Measurements from ENCODE around the gene RPS15. TPM values are rescaled to one million over a fixed set of nuclear protein-coding genes. Genes with fewer than 3 reads are reported as not detected.

RPS15 gene
- total and polyA plus RNA-seq, 9 of the 15 experiments (the other 6 are each of a cell fraction or from before 2014, with no cell fraction given), result 605 to 2,791 (median 957) TPM

DNA sequence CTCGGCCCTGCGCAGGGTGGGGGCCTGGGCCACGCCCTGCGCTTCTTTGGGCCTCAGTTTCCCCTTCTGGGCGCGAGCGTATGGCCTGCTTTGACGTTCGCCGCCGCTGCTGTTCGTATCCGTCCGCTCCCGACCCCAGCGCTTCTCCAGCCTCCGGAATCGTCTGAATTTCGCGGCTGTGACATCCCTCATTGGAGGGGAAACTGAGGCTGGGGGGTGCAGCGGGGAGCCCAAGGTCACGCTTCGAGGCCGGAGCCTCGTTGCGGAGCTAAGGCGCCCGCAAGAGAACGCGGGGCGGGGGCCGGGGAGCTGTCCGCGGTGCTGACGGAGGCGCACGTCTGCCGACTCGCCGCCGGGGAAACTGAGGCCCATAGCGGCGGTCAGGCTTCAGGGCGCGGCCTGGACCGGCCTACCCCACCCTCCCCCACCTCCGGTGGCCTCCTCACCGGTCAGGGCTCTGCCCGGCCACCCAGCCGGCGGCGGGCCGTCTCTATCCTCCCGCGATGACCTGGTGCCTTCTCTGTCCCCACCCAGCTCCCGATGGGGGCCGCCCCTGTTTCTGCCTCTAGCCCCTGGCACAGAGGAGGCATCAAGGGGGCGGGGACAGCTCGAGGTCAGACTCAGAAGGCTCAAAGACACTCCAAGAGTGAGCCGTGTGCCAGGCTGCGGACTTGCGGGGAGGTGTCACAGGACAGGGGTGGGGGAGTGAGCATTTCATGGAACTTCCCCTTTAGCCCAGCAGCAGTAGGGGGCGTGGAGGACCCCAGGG, 8.7 kb downstream of the RPS15 start (continued):
- TF ChIP-seq, protein P1, sequence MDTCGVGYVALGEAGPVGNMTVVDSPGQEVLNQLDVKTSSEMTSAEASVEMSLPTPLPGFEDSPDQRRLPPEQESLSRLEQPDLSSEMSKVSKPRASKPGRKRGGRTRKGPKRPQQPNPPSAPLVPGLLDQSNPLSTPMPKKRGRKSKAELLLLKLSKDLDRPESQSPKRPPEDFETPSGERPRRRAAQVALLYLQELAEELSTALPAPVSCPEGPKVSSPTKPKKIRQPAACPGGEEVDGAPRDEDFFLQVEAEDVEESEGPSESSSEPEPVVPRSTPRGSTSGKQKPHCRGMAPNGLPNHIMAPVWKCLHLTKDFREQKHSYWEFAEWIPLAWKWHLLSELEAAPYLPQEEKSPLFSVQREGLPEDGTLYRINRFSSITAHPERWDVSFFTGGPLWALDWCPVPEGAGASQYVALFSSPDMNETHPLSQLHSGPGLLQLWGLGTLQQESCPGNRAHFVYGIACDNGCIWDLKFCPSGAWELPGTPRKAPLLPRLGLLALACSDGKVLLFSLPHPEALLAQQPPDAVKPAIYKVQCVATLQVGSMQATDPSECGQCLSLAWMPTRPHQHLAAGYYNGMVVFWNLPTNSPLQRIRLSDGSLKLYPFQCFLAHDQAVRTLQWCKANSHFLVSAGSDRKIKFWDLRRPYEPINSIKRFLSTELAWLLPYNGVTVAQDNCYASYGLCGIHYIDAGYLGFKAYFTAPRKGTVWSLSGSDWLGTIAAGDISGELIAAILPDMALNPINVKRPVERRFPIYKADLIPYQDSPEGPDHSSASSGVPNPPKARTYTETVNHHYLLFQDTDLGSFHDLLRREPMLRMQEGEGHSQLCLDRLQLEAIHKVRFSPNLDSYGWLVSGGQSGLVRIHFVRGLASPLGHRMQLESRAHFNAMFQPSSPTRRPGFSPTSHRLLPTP (IDR thresholded peaks at IDR 0.05; ENCODE audit: borderline replicate concordance, extremely low read depth, insufficient read length), result no peak
- TF ChIP-seq ZNF644 (tag; IDR thresholded peaks at IDR 0.05; ENCODE audit: low read depth) (no peak), ZNF263 (CRISPR knock-in tag; IDR thresholded peaks at IDR 0.05; ENCODE audit: borderline replicate concordance) (peak; percentile 25; the same call in 1 of the 2 replicates), ZNF41 (CRISPR knock-in tag; conservative IDR thresholded peaks at IDR 0.05) (no peak), CHCHD3 (CRISPR knock-in tag; IDR thresholded peaks at IDR 0.05) (no peak), MYC (IDR thresholded peaks at IDR 0.05; ENCODE audit: low read depth, low read length) (no peak), MYC (CRISPR knock-in tag; IDR thresholded peaks at IDR 0.05; ENCODE audit: borderline replicate concordance, low read depth) (no peak), EGR1 (conservative IDR thresholded peaks at IDR 0.05) (peak; percentile 32; the same call in 1 of the 2 replicates), SP1 (CRISPR knock-in tag; IDR thresholded peaks at IDR 0.05) (0 out of 2 replicates have a peak, but pooled peaks have one; percentile 35), NFIC (IDR thresholded peaks at IDR 0.05) (no peak), TEAD1 (CRISPR knock-in tag; IDR thresholded peaks at IDR 0.05) (peak in 1 of 2 experiments; percentile 45; a peak in 1 of 4 replicates), ZNF436 (CRISPR knock-in tag; IDR thresholded peaks at IDR 0.05) (no peak), ZNF668 (CRISPR knock-in tag; IDR thresholded peaks at IDR 0.05) (no peak), CBFB (CRISPR knock-in tag; IDR thresholded peaks at IDR 0.05) (0 out of 2 replicates have a peak, but pooled peaks have one; percentile 21), DACH1 (IDR thresholded peaks at IDR 0.05; ENCODE audit: partially characterized antibody) (no peak), CREM (IDR thresholded peaks at IDR 0.05; ENCODE audit: low read depth) (peak; percentile 31; the same call in 1 of the 2 replicates), ZNF444 (CRISPR knock-in tag; IDR thresholded peaks at IDR 0.05) (no peak), ZFX (CRISPR knock-in tag; IDR thresholded peaks at IDR 0.05) (peak; percentile 52), COPS2 (conservative IDR thresholded peaks at IDR 0.05) (no peak)
- TF ChIP-seq, protein P2, sequence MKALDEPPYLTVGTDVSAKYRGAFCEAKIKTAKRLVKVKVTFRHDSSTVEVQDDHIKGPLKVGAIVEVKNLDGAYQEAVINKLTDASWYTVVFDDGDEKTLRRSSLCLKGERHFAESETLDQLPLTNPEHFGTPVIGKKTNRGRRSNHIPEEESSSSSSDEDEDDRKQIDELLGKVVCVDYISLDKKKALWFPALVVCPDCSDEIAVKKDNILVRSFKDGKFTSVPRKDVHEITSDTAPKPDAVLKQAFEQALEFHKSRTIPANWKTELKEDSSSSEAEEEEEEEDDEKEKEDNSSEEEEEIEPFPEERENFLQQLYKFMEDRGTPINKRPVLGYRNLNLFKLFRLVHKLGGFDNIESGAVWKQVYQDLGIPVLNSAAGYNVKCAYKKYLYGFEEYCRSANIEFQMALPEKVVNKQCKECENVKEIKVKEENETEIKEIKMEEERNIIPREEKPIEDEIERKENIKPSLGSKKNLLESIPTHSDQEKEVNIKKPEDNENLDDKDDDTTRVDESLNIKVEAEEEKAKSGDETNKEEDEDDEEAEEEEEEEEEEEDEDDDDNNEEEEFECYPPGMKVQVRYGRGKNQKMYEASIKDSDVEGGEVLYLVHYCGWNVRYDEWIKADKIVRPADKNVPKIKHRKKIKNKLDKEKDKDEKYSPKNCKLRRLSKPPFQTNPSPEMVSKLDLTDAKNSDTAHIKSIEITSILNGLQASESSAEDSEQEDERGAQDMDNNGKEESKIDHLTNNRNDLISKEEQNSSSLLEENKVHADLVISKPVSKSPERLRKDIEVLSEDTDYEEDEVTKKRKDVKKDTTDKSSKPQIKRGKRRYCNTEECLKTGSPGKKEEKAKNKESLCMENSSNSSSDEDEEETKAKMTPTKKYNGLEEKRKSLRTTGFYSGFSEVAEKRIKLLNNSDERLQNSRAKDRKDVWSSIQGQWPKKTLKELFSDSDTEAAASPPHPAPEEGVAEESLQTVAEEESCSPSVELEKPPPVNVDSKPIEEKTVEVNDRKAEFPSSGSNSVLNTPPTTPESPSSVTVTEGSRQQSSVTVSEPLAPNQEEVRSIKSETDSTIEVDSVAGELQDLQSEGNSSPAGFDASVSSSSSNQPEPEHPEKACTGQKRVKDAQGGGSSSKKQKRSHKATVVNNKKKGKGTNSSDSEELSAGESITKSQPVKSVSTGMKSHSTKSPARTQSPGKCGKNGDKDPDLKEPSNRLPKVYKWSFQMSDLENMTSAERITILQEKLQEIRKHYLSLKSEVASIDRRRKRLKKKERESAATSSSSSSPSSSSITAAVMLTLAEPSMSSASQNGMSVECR (CRISPR knock-in tag; IDR thresholded peaks at IDR 0.05), result peak; percentile 71

Measured in K562 (cell line).